IPS DF 6.9 (cell line): ENCODE data around the gene CACNA2D2.

Experiments used
- DNase-seq: peaks from one replicate; pipeline ENCODE4 v3.0.0-alpha.2; 2013; ENCODE audit warnings: low read depth, low spot score
- H3K27ac ChIP-seq: one replicate; pipeline ENCODE4 v1.5.1; 2013; ENCODE audit warnings: low read length, control low read depth
- H3K27me3 ChIP-seq: 2 replicates; pipeline ENCODE4 v1.6.1; 2013; ENCODE audit warnings: mild to moderate bottlenecking, low read length; ENCODE audit not compliant: control insufficient read depth, insufficient read depth
- H3K36me3 ChIP-seq: 2 replicates; pipeline ENCODE4 v1.6.1; 2013; ENCODE audit warnings: low read length; ENCODE audit not compliant: control insufficient read depth, insufficient read depth
- H3K4me1 ChIP-seq: 2 replicates; pipeline ENCODE4 v1.6.1; 2013; ENCODE audit warnings: low read length; ENCODE audit not compliant: control insufficient read depth, insufficient read depth
- H3K4me3 ChIP-seq: 2 replicates; pipeline ENCODE4 v1.5.1; 2013; ENCODE audit warnings: mild to moderate bottlenecking, low read length
- H3K9me3 ChIP-seq: 2 replicates; pipeline ENCODE4 v1.6.1; 2013; ENCODE audit warnings: low read length, inconsistent platforms; ENCODE audit not compliant: control insufficient read depth, insufficient read depth
- WGBS: extraction: QIAGEN DNeasy Blood & Tissue Kit; methylation state at CpG from one replicate; pipeline ENCODE4 v1.1.7; 2013; ENCODE audit warnings: mixed read lengths, missing lambda C conversion rate; ENCODE audit not compliant: insufficient read length, insufficient coverage; 5-methylcytosine and 5-hydroxymethylcytosine counted together

The CACNA2D2 gene

GRCh38 chr3:50337175-50337861 is 166.1 kb downstream of the CACNA2D2 start:
- no peaks in the 10 kb centered on the region for H3K36me3 ChIP-seq
- no CpG with 5 or more reads among the region's 79 CpGs for WGBS
- peaks cover 14% of the 10 kb centered on the region; the same call in 1 of the 2 replicates for H3K27me3 ChIP-seq
- no peak for DNase-seq
- H3K4me3 ChIP-seq: peak overlapping the region; percentile 81
- H3K9me3 ChIP-seq: no peaks in the 10 kb centered on the region
- peaks cover 3% of the 10 kb centered on the region; the same call in 1 of the 2 replicates for H3K4me1 ChIP-seq
- H3K27ac ChIP-seq: no peak overlapping the region

- Histone ChIP-seq H3K27me3 (peaks cover 14% of the 10 kb centered on the region; the same call in 1 of the 2 replicates), H3K36me3 (peaks cover under 1% of the 10 kb centered on the region; the same call in 1 of the 2 replicates), H3K27ac (no peak overlapping the region), H3K4me1 (peaks cover 3% of the 10 kb centered on the region; the same call in 1 of the 2 replicates), H3K4me3 (peak overlapping the region; percentile 81; the same call in 1 of the 2 replicates), H3K9me3 (no peaks in the 10 kb centered on the region)
- DNase-seq: no peak
- WGBS: no CpG with 5 or more reads among the region's 31 CpGs
Observed at GRCh38 chr3:50336452-50337174, 166.8 kb downstream of the CACNA2D2 start.

DNA sequence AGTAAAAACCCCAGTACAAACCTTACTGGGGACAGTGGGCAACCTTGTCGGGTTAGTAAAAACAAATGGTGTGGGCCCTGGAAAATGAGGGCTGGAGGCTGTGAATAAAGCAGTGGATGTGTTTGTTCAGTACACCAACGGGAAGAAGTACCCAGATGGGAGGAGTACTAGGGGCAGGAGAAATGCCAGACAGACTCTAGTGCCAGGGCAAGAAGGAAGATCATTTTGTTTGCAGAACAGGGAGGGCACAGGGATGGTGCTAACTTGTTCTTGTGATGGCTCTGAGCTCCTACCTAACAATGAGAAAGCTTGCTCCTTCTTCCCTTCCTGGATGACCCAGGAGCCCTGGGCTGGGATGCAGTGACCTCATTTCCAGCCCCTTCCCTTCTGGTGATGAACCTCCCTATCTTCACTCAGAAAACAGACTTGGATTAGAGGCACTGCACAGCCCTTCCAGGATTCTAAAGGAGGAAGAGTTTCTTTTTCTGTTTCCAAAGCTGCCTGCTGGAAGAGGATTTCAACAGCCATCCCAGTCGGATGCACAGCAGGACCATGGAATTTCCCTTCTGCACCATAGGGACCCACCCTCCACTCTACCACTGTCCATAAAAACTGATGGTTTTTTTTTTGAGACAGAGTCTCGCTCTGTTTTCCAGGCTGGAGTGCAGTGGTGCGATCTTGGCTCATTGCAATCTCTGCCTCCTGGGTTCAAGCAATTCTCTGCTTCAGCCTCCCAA is 168.9 kb downstream of the CACNA2D2 start:
- no peaks in the 10 kb centered on the region for H3K9me3 ChIP-seq
- no peak overlapping the region for H3K27ac ChIP-seq
- WGBS: no CpG with 5 or more reads among the region's 5 CpGs
- H3K27me3 ChIP-seq: peaks cover 4% of the 10 kb centered on the region; the same call in 1 of the 2 replicates
- H3K4me3 ChIP-seq: no peak overlapping the region
- peaks cover 14% of the 10 kb centered on the region for H3K36me3 ChIP-seq
- no peak for DNase-seq
- no peaks in the 10 kb centered on the region for H3K4me1 ChIP-seq

DNA sequence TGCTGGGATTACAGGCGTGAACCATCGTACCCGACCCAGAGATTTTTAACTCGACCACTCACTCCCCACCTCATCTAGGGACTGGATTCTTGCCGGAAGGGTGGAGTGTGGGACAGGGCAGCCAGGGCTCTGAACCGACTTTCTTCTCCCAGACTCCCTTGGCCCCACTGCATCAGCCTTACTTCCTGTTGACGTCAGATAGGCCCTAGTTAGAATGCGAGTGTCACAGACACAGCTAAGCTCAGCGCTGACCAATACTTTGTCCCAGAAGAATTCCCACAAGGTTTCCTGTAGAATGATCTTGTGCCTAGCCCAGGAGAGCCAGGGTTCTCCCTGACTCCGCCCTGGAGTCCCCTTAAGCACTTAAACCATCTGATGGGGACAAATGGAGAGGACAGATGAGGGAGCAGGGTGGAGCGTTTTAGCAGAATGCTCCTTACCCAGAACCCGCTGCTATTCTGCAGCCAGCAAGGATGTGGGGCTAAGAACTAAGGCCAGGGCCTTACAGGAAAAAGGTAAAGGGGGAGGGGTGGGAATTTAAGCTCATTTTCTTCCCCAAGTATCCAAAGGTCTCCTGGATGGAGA is 169.6 kb downstream of the CACNA2D2 start:
- H3K9me3 ChIP-seq: no peaks in the 10 kb centered on the region
- H3K27ac ChIP-seq: no peak overlapping the region
- H3K36me3 ChIP-seq: peaks cover 14% of the 10 kb centered on the region
- no peak overlapping the region for H3K4me3 ChIP-seq
- no peaks in the 10 kb centered on the region for H3K4me1 ChIP-seq
- DNase-seq: no peak
- WGBS: no CpG with 5 or more reads among the region's 12 CpGs
- peaks cover 1% of the 10 kb centered on the region; the same call in 1 of the 2 replicates for H3K27me3 ChIP-seq

GRCh38 chr3:50331364-50331907 is 172.0 kb downstream of the CACNA2D2 start:
- no CpG with 5 or more reads among the region's 19 CpGs for WGBS
- Histone ChIP-seq H3K4me3 (no peak overlapping the region), H3K9me3 (no peaks in the 10 kb centered on the region), H3K36me3 (peaks cover 14% of the 10 kb centered on the region), H3K27ac (no peak overlapping the region), H3K27me3 (no peaks in the 10 kb centered on the region), H3K4me1 (no peaks in the 10 kb centered on the region)
- no peak for DNase-seq

DNA sequence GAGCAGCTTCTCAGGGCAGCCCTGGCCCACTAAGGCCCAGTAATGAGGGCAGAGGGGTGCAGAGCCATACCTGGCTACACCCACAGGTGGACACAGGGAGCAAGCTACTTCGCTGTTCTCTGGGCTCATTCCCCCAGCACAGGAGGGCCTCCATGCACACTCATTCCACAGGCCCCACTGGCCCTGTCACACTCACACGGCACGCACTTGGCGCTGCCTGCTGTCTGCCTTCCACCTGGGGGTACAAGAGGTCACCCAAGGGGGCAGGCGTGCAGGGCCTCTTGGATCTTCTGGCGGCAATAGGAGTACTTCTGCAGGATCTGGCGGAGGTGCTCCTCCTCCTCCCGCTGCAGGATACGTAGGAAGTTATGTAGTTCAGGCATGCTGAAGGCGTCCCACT is 173.1 kb downstream of the CACNA2D2 start:
- H3K9me3 ChIP-seq: no peaks in the 10 kb centered on the region
- no peak overlapping the region for H3K4me3 ChIP-seq
- H3K4me1 ChIP-seq: no peaks in the 10 kb centered on the region
- no peak for DNase-seq
- no peak overlapping the region for H3K27ac ChIP-seq
- WGBS: no CpG with 5 or more reads among the region's 10 CpGs
- peaks cover 18% of the 10 kb centered on the region for H3K36me3 ChIP-seq
- no peaks in the 10 kb centered on the region for H3K27me3 ChIP-seq

GRCh38 chr3:50327943-50328691 is 175.3 kb downstream of the CACNA2D2 start, which contains the start of gene TUSC2:
TSS of gene TUSC2 (minus strand) at chr3:50328223. CDS start at chr3:50328099, 124 bp downstream.
- Histone ChIP-seq H3K27ac (no peak within 1 kb of the TSS), H3K4me1 (peaks cover 3% of the 10 kb centered on the region; the same call in 1 of the 2 replicates)
- WGBS: no CpG with 5 or more reads among the region's 55 CpGs

GRCh38 chr3:50327129-50327528 is 176.3 kb downstream of the CACNA2D2 start:
- Histone ChIP-seq H3K9me3 (no peaks in the 10 kb centered on the region), H3K36me3 (peaks cover 18% of the 10 kb centered on the region), H3K4me1 (peaks cover 3% of the 10 kb centered on the region; the same call in 1 of the 2 replicates), H3K27me3 (no peaks in the 10 kb centered on the region), H3K27ac (no peak overlapping the region), H3K4me3 (peak overlapping the region; percentile 84; the same call in 1 of the 2 replicates)
- WGBS: no CpG with 5 or more reads among the region's 4 CpGs
- no peak for DNase-seq

More at GRCh38 chr3:50327943-50328691, 175.3 kb downstream of the CACNA2D2 start, which contains the start of gene TUSC2:
- Histone ChIP-seq H3K9me3 (no peaks in the 10 kb centered on the region), H3K36me3 (peaks cover 18% of the 10 kb centered on the region), H3K4me3 (peak within 1 kb of the TSS; percentile 84), H3K27me3 (no peaks in the 10 kb centered on the region)
- no peak for DNase-seq

GRCh38 chr3:50326182-50326541 is 177.3 kb downstream of the CACNA2D2 start:
- Histone ChIP-seq H3K36me3 (peaks cover 13% of the 10 kb centered on the region), H3K4me3 (no peak overlapping the region)
- WGBS: no CpG with 5 or more reads among the region's 8 CpGs

More at GRCh38 chr3:50326182-50326541, 177.3 kb downstream of the CACNA2D2 start:
- Histone ChIP-seq H3K9me3 (no peaks in the 10 kb centered on the region), H3K27me3 (no peaks in the 10 kb centered on the region), H3K27ac (no peak overlapping the region), H3K4me1 (peaks cover 3% of the 10 kb centered on the region; the same call in 1 of the 2 replicates)
- no peak for DNase-seq
